ENCODE data around the gene RNU1-2. TPM values are rescaled to one million over a fixed set of nuclear protein-coding genes. Genes with fewer than 3 reads are reported as not detected.
A peak's percentile ranks its signal among the peaks of the same experiment; 100 is the strongest.

RNU1-2 gene
- total RNA-seq, 1 donor from 2014 or later = 1,356 TPM

GRCh38 chr1:16905868-16906702 lies 10.3 kb downstream of the RNU1-2 start:
- peak overlapping the region; percentile 61 for H3K4me2 ChIP-seq (ENCODE audit: low read length)
- TF ChIP-seq EZH2 (IDR thresholded peaks at IDR 0.05; ENCODE audit: insufficient read depth, low read length) (no peak), CTCF (IDR thresholded peaks at IDR 0.05; ENCODE audit: insufficient read depth, low read depth, low read length) (no peak)
- H3K79me2 ChIP-seq (ENCODE audit: insufficient read depth, low read length) = no peaks in the 10 kb centered on the region
- H3K27me3 ChIP-seq (ENCODE audit: insufficient read depth, low read length) = no peaks in the 10 kb centered on the region
- no peaks in the 10 kb centered on the region for H3K36me3 Mint-ChIP-seq (ENCODE audit: low read depth, unreplicated experiment)
- DNase-seq (ENCODE audit: low read depth) = no peak
- H2AFZ ChIP-seq (ENCODE audit: low read depth, low read length) = no peak overlapping the region
- no peaks in the 10 kb centered on the region for H3K36me3 ChIP-seq (ENCODE audit: insufficient read depth, low read length)
- H3K9ac ChIP-seq (ENCODE audit: low read length) = peak overlapping the region; percentile 11
- FAIRE-seq = no peak
- peaks cover 2% of the 10 kb centered on the region for H3K9me3 Mint-ChIP-seq (ENCODE audit: unreplicated experiment)
- peaks cover 8% of the 10 kb centered on the region for H3K4me1 Mint-ChIP-seq (ENCODE audit: low read depth, unreplicated experiment)
- no peak overlapping the region for H3K4me3 Mint-ChIP-seq (ENCODE audit: unreplicated experiment)
- H3K9me3 ChIP-seq (ENCODE audit: insufficient read depth, low read depth, low read length) = no peaks in the 10 kb centered on the region
- no peak overlapping the region for H3K4me3 ChIP-seq (ENCODE audit: insufficient read depth, low read depth, low read length)
- peak overlapping the region; percentile 33 for H3K27ac ChIP-seq (ENCODE audit: low read depth, low read length)
- peaks cover 28% of the 10 kb centered on the region for H3K4me1 ChIP-seq (ENCODE audit: insufficient read depth, low read length)
- no peaks in the 10 kb centered on the region for H3K27me3 Mint-ChIP-seq (ENCODE audit: low read depth, unreplicated experiment)
- H3K27ac Mint-ChIP-seq (ENCODE audit: unreplicated experiment) = no peak overlapping the region
- no peaks in the 10 kb centered on the region for H4K20me1 ChIP-seq (ENCODE audit: insufficient read depth, low read length)

- Histone ChIP-seq H3K36me3 (ENCODE audit: insufficient read depth, low read length) (no peaks in the 10 kb centered on the region), H3K9me3 (ENCODE audit: insufficient read depth, low read depth, low read length) (no peaks in the 10 kb centered on the region), H3K4me2 (ENCODE audit: low read length) (no peak overlapping the region), H3K79me2 (ENCODE audit: insufficient read depth, low read length) (no peaks in the 10 kb centered on the region), H3K27ac (ENCODE audit: low read depth, low read length) (no peak overlapping the region), H3K4me1 (ENCODE audit: insufficient read depth, low read length) (peaks cover 28% of the 10 kb centered on the region), H2AFZ (ENCODE audit: low read depth, low read length) (no peak overlapping the region), H3K27me3 (ENCODE audit: insufficient read depth, low read length) (no peaks in the 10 kb centered on the region), H3K4me3 (ENCODE audit: insufficient read depth, low read depth, low read length) (no peak overlapping the region), H4K20me1 (ENCODE audit: insufficient read depth, low read length) (no peaks in the 10 kb centered on the region), H3K9ac (ENCODE audit: low read length) (no peak overlapping the region)
- FAIRE-seq (no peak), DNase-seq (ENCODE audit: low read depth) (no peak)
- Mint-ChIP-seq H3K27me3 (ENCODE audit: low read depth, unreplicated experiment) (no peaks in the 10 kb centered on the region), H3K27ac (ENCODE audit: unreplicated experiment) (no peak overlapping the region), H3K4me3 (ENCODE audit: unreplicated experiment) (no peak overlapping the region), H3K4me1 (ENCODE audit: low read depth, unreplicated experiment) (peaks cover 8% of the 10 kb centered on the region), H3K36me3 (ENCODE audit: low read depth, unreplicated experiment) (no peaks in the 10 kb centered on the region), H3K9me3 (ENCODE audit: unreplicated experiment) (peaks cover 2% of the 10 kb centered on the region)
- TF ChIP-seq CTCF (IDR thresholded peaks at IDR 0.05; ENCODE audit: insufficient read depth, low read depth, low read length) (no peak), EZH2 (IDR thresholded peaks at IDR 0.05; ENCODE audit: insufficient read depth, low read length) (no peak)
Measured at GRCh38 chr1:16906873-16907272, 11.1 kb downstream of the RNU1-2 start.

Data from astrocyte (in vitro differentiated cells and primary cell).